ENCODE data around the gene FOXK2.
"Not testable (repeated sequence)": the region's sequence is repeated elsewhere in the genome, so short reads cannot be mapped to it uniquely, and the experiment has no call there.

- not testable (repeated sequence) for TF ChIP-seq CTCF (IDR thresholded peaks at IDR 0.05); EZH2 (IDR thresholded peaks at IDR 0.05; ENCODE audit: borderline replicate concordance, insufficient read depth, low read depth, low read length, poor library complexity, severe bottlenecking)
Measured at GRCh38 chr17:82579969-82580368, 60.4 kb downstream of the FOXK2 start.

Measured in B cell (primary cell).